Fibroblast of skin of scalp (primary cell): ENCODE measurements around the gene ARL15.
"Not testable (repeated sequence)": the region's sequence is repeated elsewhere in the genome, so short reads cannot be mapped to it uniquely, and the experiment has no call there.

Source experiments
- DNase-seq: peaks from one replicate; pipeline ENCODE4 v3.0.0-alpha.2; 2013

Gene ARL15

GRCh38 chr5:53884844-53885243 is 425.5 kb downstream of the ARL15 start:
- peak; percentile 43 for DNase-seq

- DNase-seq = peak; percentile 2
These were observed 426.0 kb downstream of the ARL15 start for GRCh38 chr5:53884417-53884816.

- DNase-seq = peak; percentile 73
These were observed 427.7 kb downstream of the ARL15 start for GRCh38 chr5:53882676-53883031.

- DNase-seq = peak; percentile 10
These were observed 428.2 kb downstream of the ARL15 start for GRCh38 chr5:53882006-53882675.

GRCh38 chr5:53879708-53880323 is 430.6 kb downstream of the ARL15 start:
- no peak for DNase-seq

- no peak for DNase-seq
These were observed 432.4 kb downstream of the ARL15 start for GRCh38 chr5:53878015-53878414.

GRCh38 chr5:53877243-53877642 is 433.1 kb downstream of the ARL15 start:
- peak; percentile 47 for DNase-seq

- DNase-seq = peak; percentile 16
These were observed 436.0 kb downstream of the ARL15 start for GRCh38 chr5:53874409-53874808.

GRCh38 chr5:53873235-53873634 is 437.1 kb downstream of the ARL15 start:
- no peak for DNase-seq

- DNase-seq = no peak
These were observed 438.6 kb downstream of the ARL15 start for GRCh38 chr5:53871775-53872174.

- no peak for DNase-seq
These were observed 439.3 kb downstream of the ARL15 start for GRCh38 chr5:53871050-53871449.

GRCh38 chr5:53858700-53859456 is 451.5 kb downstream of the ARL15 start:
- DNase-seq = no peak

- no peak for DNase-seq
These were observed 453.9 kb downstream of the ARL15 start for GRCh38 chr5:53856506-53856905.

GRCh38 chr5:53836851-53837430 is 473.4 kb downstream of the ARL15 start:
- not testable (repeated sequence) for DNase-seq

- DNase-seq = peak; percentile 4
These were observed 475.9 kb downstream of the ARL15 start for GRCh38 chr5:53834500-53834899.
